Bone marrow (tissue), 2 donors: ENCODE measurements around the gene EHD1.
"Not testable (repeated sequence)": the region's sequence is repeated elsewhere in the genome, so short reads cannot be mapped to it uniquely, and the experiment has no call there.

Source experiments
- DNase-seq, 2 donors: peaks; one replicate each; lab custom pipeline; 2025; lab: John Stamatoyannopoulos, UW

EHD1 gene

DNA sequence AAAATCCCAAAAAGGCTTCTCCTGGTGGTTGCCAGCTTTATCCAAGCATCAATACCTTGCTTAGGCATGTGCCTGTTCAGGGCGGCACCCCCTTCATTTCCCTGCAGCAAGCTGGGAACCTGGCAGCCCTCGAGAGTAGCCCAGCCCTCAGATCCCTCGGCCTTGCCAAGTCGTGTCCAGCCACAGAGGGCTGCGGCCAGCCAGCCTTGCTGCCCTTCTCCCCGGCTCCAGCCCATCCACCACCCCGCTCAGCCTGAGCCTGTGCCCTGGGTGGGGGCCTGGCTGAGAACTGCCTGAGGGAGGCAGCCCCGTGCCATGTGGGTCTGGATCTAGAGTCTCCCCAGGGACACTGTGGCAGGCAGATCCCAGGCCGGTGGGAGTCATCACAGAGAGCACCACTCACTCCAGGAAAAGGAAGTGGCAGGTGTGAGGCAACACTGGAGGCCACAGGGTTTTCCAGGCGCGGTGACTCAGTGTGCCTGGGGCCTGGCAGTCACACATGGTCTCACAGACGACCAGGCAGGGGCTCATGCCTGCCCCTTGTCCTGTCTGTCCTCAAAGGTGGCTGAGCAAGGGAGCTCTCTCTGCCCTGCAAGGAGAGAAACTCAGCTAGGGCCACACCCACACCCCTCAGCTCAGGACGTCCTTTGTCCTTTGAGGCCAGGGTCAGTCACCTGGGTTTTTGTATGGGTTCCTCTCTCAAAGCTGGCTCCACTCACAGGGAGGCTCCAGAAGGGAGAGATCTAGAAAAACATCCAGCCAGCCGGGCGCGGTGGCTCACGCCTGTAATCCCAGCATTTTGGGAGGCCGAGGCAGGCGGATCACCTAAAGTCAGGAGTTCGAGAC, 21.8 kb downstream of the EHD1 start:
- DNase-seq = peak; percentile 25 to 65

DNA sequence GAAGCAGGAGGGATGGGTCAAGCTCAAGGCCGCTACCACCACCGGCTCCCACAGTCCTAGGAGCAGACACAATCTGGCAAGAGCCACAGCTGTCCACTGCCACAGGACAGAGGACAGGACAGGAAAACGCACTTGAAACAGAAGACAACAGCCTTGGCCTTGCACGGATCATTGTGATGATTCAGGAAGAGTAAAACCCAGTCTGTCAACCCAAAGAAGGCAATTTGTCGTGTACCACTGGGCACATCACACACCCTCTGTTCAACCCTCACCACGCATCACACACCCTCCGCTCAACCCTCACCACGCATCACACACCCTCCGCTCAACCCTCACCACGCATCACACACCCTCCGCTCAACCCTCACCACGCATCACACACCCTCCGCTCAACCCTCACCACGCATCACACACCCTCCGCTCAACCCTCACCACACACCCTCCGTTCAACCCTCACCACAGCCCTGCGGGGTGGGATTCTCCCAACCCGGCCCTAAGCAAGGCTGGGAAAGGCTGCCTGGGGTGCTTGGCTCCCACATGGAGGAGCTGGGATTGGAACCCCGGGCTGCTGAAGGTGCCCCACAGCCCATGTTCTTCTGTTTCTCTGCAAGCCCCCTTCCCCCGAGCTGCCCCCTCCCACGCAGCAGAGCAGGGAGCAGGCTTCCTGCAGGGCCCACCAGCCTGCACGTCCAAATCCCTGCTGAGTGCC, 22.7 kb downstream of the EHD1 start:
- no peak for DNase-seq

DNA sequence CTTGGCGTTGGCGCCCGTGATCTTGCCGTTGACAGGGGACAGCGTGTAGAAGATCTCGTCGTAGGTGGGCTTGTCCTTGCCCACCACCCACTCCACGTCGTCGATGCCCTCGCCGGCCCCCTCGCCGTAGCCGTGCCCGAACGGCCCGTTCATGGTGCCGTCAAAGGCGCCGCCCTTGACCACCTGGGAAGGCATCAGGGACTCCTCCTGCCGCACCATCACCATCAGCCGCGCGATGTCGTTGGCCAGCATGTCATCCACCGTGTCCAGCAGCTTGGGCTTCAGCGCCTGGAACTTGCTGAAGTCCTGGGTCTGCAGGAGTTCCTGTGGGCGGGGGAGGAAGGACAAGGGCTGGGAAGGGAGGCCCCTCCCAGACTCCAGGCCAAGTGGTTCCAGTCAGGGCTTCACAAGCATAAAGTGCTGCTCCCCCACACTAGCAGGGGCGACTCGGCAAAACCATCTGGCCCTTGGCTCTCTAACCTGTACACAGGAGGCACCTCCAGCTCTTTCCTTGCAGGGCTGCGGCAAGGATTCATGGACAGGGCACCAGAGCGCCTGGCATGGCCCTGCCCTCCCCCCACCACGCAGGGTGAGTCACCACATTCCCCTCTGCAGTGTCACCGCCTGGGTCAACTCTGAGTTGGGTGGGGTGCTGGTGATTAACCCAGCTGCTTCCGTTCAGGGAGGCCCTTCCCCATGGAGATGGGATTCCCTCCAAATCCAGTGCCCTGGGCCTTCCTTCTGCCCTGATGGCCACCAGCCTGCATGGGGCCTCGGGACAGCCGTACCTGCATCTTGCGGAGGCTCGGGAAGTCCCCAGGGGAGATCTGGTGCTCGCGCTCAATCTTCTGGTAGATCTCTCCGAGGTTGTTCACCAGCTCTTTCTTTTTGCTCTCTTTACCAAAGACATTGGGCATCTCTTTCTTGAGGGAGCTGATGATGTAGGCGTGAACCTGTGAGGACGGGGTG, 23.6 kb downstream of the EHD1 start:
- peak; percentile 18 to 67 for DNase-seq

DNA sequence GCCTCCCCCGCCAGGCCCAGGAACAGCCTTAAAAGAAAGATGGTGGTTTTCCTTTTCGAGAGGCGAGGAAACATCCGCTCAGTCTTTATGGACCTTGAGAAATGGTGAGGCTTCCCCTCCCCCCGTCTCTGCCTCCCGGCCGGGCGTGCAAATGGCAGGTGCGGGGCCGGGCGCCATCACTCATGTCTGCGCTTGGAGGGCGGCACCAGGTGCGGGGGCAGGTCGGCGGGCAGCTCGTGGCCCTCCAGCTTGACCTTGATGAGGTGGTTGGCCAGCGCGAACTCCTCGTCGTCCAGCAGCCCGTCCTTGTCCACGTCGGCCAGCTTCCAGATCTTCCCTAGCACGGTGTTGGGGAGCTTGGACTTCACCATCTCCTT, 24.3 kb downstream of the EHD1 start:
- no peak for DNase-seq

DNA sequence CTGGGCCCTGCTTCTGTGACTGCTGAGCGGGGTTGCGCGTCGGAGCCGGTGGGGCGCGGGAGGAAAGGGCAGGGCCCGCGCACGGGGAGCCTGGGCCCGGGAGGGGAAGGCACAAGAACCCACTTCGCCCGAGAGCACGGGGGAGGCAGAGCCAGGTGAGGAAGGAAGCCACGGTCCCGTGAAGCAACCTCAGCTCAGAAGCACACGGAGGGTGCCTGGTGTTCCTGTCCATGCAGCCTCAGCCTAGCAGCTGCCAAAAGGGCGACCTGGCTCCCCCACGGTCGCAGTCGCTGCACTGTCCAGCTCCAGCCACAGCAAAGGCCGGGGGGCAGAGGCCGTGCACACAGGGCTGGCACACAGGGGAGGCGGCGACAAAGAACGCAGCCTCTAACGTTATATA, 24.7 kb downstream of the EHD1 start:
- DNase-seq = no peak

DNA sequence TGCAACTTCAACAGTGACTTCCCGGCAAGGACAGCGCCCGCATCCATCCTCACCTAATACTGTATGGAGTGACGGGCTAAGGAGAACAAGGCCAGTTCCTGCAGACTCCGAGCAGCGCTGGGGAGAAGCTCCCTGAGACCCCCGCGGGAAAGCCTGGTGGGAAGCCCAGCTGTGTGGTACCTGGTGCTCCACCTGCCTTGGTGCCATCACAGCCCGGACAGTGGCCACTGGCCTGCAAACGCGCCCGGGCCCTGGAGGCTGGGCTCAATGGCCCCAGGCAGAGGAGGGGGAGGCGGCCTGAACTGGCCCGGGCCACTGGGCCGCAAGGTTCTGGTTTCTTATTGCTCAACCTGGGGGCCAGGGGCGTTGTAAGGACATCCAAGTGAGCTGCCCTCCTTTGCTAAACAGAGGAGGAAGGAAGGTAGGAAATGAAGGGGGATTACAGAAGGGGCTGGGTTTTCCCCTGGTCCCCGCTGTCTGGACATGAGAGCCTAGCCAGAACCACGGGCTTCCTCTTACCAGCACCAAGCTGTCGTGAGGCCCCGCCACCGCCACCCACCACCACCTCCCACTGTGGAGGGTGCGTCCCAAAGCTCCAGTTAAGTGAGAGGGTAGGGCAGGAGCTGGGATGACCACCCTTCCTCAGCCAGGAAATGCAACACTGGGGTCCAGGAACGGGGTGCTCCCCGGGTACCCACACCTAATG, 25.5 kb downstream of the EHD1 start:
- no peak for DNase-seq

DNA sequence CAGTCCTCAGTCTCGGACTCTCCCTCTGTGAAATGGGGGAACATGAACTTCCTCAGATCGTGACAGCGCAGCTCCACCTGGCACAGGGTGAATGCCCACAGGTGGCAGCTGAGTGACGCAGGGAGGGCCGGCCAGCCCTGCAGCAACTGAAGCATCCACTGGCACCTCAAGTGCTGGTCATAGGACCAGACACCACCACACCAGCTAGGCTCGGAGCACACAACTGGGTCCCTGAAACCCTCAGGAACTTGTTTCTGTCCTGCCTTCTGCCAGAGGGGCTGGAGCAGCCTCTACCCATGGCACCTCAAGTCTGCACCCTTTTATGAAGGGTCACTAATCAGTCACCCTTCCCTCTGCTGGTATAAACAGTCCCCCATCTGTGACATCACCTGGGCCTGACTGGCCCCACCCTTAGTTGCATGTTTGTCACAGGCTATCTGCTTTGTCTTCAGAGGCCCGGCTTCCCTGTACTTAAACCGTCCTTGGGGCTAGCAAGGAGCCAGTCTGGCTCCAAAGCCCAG, 26.5 kb downstream of the EHD1 start:
- no peak for DNase-seq

DNA sequence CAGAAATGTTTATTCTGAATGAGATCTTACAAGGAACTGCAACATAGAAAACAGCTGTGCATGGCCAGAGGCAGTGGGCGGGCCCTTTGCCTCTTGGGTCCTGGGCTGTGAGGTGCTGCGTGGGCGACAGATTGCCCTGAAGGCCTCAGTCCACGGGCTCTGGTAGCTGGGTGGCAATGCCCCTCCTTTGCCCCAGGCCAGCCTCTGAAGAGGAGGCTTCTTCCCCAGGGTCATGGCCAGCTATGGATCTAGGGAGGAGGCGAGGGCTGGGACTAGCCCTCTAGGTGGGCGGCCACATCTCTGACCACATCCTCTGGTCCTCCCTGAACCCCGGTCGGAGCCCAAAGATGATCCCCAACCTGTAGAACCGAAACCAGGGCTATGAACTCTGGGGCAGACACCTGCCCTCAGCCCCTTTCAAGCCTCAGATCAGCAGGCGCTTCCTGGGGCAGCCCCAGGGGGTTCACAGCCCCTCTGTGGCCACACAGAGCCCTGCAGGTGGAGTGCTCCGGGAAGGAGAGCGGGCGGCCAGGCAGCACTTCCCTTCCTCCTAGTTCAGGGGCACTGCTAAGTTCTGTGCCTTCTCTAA, 27.3 kb downstream of the EHD1 start:
- no peak for DNase-seq

DNA sequence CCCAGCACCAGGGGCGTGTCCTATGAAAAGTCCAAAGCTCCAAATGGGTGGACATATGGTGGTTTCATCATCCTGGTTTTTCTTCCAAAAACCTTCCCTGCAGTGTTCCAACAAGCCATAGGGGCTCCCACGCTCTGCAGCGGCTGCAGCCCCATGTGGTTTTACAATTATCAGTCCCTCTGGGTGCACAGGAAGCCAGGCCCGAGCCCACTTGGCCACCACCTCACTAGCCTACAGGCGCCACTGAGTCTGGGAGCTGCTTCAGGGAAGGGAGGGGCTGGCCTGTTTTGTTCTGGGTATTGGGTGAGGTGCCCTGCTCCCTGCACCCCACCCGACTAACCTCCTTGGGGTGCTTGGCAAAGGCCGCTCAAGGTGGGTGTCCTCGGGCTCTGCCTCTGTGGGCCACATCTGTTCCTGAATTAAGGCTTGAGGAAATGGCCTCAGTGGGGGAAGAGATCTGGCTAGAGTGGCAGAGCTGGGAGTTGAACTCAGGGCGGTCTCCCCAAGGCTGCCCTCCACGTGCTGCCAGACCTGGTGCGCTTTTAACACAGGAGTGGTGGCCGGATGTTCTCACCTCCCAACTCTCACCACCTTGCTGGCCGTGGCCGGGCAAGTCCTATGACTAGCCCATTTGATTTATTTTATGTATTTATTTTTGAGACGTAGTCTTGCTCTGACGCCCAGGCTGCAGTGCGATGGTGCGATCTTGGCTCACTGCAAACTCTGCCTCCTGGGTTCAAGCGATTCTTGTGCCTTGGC, 28.6 kb downstream of the EHD1 start:
- DNase-seq = no peak

DNA sequence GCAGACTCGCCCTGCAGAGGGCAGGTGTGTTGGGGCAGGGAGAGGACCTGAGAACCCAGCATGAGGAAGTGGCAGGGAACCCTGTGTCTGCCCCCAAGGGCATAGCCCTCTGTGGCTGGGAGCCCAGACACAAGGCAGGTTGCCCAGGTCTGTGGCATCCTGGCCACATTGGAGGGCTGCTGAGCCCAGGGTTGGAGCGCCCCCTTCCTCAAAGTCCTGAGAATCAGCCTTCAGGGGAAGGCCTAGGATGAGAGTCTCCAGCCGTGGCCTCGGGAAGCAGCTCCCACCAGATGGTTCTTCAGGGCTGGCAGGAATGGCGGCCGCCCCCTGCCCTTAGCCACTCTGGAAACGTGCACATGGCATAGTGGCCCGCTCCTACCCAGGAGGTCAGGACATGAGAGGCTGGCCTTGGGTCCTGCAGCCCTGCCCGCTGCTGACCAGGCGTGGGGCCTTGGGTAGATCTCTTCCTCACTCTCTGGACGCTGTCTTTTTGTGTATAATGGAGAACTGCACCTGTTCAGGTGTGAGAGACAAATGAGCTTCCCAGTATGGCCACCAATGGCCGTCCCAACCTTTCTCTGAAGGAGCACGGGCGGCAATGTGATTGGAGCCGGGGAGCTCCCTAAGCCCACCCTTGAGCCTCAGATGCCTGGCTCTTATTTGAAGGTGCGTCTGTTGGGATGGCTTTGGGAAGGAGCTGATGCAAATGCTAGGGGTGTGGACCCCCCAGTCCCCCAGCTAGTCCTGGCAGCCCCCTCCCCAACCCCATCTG, 29.4 kb downstream of the EHD1 start:
- peak in 1 of 2 donors; percentile 27 for DNase-seq

DNA sequence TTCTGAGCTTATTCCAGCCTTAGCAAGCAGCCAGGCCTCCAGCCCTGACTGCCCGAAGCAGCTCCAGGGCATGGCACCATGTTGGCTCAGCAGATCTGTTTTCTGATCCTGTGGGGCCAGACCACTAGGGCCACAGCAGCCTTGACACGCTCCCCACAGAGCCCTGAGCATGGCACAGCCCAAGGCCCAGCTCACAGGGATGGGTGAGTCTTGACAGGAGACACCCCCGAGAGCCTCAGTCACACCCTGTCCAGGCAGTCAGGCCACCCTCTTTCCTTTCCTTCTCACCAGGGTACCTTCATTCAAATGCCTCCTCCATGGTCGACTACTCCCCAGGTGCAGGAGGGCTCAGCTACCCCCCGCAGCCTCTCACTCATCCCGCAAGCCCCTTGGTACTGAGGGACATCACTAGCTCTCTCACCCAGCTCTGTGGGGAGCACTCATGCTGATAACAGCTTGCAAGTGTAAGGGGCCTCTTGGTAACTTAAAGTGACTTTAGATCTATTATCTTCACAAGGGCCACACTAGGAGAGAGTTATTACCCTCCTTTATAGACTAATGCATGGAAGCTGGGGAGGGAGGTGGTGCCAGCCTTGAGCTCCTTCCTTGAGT, 30.1 kb downstream of the EHD1 start:
- DNase-seq = peak in 1 of 2 donors; percentile 27

DNA sequence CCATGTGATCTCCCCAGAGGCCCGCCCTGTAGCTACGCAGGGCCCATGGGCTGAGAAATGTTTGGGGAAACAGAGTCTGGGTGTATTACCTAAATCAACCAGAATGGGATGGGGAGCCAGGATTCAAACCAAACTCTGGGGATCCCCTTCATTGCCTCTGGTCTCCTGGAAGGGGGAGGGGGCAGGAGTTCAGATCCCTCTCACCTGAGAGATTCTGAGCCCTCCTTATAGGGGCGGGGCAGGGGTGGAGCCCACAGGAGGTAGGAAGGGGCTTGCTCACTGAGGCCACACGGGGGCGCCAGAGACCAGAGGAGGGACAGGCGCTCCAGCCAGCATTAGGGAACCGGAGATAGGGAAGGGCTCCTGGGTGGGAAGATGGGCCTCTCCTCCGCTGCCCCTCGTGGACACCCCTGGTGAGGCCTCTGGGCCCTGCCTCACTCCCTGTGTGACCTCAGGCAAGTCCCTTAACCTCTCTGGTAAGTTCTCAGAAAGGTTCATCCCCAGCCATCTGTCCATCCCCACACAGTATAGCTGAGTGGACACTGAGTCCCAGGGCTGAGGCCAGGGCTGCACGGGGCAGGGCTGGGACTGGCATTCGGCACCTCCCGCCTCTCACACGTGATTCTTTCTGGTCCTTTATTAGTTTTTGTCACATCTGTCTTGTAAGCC, 31.3 kb downstream of the EHD1 start:
- peak; percentile 84 to 89 for DNase-seq

DNA sequence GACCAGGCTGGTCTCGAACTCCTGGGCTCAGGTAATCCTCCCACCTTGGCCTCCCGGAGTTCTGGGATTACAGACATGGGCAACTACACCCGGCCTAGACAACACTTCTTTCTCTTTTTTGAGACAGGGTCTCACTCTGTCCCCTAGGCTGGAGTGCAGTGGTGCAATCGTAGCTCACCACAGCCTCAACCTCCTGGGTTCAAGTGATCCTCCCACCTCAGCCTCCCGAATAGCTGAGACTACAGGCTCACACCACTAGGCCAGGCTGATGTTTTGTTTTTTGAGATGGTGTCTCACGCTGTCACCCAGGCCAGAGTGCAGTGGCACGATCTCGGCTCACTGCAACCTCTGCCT, 32.7 kb downstream of the EHD1 start:
- DNase-seq = not testable (repeated sequence)

DNA sequence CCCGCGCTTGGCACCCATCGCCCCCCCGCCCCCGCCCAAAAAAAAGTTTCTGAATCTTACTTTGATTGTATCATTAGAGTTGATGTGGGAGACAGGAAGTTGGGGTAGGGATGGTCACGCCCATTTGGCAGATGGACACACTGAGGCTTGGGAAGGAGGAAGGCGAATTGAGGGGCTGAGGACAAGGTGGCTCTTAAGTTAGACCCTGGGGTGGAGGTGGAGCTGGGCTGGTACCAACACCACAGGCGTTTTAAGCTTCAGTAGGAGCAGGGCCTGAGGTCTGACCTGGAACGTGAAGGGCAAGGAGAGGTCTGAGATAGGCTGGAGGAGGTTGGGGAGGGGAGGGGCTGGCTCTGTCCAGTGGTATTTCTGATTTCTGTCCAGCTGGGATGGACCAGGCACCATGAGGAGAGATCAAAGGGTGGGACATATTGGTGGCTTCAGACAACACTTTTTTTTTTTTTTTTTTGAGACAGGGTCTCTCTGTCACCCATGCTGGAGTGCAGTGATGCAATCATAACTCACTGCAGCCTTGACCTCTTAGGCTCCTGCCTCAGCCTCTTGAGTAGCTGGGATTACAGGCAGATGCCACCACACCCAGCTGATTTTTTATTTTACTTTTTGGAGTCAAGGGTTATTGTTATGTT, 33.2 kb downstream of the EHD1 start:
- no peak for DNase-seq

DNA sequence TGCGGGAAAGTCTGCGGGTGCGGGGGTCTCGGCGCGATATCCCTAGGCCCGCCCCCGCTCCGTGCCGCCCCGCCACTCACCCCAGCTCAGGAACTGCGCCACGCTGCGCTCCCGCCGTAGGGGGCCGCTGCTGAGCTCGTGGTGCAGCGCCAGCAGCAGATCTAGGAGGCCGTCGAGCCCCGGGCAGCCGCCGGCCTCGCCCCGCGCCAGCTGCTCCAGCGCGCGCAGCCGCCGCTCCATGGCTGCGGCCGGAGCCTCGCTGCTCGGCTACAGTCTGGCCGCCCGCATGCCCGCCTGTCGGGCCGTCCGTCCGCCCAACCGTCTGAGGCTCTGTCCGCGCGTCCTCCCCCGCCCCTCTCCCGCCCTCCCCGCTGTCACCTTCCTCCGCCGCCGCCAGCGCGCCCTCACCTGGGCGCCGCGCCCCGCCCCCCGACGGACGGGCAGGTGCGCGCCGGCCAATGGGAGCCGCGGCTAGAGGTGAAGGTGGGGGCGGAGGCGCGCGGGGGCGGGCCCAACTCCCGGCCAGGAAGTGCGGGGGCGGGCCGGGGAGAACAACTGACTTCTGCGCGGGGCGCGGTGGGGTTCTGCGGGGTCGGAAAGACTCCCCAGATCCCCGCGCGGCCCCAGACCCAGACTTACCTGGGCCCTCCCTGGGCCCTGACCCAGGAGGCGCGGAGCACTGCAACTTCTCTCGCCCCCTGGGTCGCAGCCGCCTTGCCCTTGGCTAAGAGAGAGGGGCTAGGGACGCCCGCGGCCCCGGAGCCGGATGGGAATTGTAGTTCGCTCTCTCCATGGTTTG, 33.9 kb downstream of the EHD1 start, which contains the start of gene CDC42BPG:
Gene CDC42BPG (minus strand): TSS at position 324 of the 799 bp plus-strand sequence. CDS start 84 bp downstream, at position 240.
- DNase-seq = peak in 1 of 2 donors; percentile 21

DNA sequence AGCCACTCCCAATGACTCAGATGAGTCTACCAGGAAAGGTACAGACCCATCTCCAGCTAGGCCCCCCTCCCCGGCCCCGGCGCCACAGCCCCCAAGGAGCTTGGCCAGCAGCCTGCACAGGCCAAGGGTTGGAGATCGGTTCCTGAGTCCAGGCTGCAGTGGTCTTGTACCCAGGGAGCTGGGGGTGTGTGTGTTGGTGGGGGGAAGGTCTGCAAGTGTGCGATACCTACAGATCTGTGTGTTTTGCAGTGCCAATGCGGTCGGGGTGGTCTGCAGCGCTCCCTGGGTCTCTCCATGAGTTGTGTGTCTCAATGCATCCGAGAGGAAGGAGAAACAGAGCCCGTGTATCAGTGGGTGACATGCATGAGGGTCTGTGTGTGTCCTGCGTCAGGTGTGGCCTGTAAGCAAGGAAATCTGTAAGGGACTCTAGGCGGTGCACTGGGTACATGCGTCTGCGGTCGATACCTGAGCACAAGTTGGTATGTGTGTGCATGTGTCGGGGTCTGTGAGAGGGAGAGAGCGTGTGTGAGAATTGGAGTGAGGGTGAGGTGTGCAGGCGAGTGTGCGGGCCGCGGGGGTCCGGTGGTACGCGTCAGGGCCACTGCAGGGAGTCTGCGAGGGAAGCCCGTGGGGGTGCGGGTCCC, 34.6 kb downstream of the EHD1 start:
- no peak for DNase-seq
